PFSK-1 (cell line): ENCODE measurements around the gene MAPK1.

Source experiments
- FOXP2 ChIP-seq: optimal IDR thresholded peaks from 2 replicates; pipeline ENCODE3; 2011; ENCODE audit warnings: borderline replicate concordance, control low read depth, inconsistent platforms; ENCODE audit not compliant: insufficient read depth; ENCODE audit errors: extremely low read length, extremely low read depth
- POLR2AphosphoS5 ChIP-seq: IDR thresholded peaks from 2 replicates; pipeline ENCODE4 v1.6.1; 2012; ENCODE audit warnings: low read depth, mild to moderate bottlenecking, control low read depth, low read length, moderate library complexity
- REST ChIP-seq, 2 experiments: IDR thresholded peaks; 2 replicates each; pipeline versions ENCODE4 v1.6.1 to v1.8.0; 2011 to 2012; ENCODE audit warnings: low read depth in 2 of 2, low read length in 2 of 2, control low read depth in 1 of 2, inconsistent platforms in 1 of 2, mild to moderate bottlenecking in 1 of 2, moderate library complexity in 1 of 2; ENCODE audit not compliant: insufficient read depth in 1 of 2
- SIN3A ChIP-seq: IDR thresholded peaks from 2 replicates; pipeline ENCODE4 v1.6.1; 2012; ENCODE audit warnings: mild to moderate bottlenecking, low read length, moderate library complexity, borderline replicate concordance; ENCODE audit not compliant: insufficient read depth
- TAF1 ChIP-seq: IDR thresholded peaks from 2 replicates; pipeline ENCODE4 v1.6.1; 2012; ENCODE audit warnings: low read length, control low read depth, borderline replicate concordance; ENCODE audit not compliant: insufficient read depth

Gene MAPK1

GRCh38 chr22:21771631-21771976 lies 95.8 kb downstream of the MAPK1 start:
- TF ChIP-seq FOXP2 (no peak), TAF1 (no peak), POLR2AphosphoS5 (no peak), SIN3A (no peak), REST (IDR thresholded peaks at IDR 0.05; ENCODE audit: insufficient read depth in 1 of 2, low read depth in 2 of 2, low read length in 2 of 2) (no peak)

DNA sequence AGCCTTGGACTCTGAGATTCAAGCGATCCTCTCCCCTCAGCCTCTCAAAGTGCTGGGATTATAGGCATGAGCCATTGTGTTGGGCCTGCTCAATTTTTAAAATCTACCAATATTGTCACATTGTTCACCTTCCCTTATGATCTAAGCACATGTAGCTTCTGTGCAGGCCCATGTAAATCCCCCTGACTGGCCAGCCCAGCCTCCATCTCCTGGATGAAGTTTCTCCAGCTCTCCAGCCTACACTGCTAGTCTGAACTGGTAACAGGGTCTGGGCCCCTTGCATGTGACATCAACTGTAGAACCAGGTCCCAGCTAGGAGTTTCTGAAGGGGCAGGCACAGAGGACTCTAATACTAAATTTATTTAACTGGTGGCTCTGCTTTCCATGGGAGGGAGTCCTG lies 99.0 kb downstream of the MAPK1 start:
- TF ChIP-seq REST (IDR thresholded peaks at IDR 0.05; ENCODE audit: insufficient read depth in 1 of 2, low read depth in 2 of 2, low read length in 2 of 2) (no peak), FOXP2 (no peak), SIN3A (no peak), POLR2AphosphoS5 (no peak), TAF1 (no peak)

DNA sequence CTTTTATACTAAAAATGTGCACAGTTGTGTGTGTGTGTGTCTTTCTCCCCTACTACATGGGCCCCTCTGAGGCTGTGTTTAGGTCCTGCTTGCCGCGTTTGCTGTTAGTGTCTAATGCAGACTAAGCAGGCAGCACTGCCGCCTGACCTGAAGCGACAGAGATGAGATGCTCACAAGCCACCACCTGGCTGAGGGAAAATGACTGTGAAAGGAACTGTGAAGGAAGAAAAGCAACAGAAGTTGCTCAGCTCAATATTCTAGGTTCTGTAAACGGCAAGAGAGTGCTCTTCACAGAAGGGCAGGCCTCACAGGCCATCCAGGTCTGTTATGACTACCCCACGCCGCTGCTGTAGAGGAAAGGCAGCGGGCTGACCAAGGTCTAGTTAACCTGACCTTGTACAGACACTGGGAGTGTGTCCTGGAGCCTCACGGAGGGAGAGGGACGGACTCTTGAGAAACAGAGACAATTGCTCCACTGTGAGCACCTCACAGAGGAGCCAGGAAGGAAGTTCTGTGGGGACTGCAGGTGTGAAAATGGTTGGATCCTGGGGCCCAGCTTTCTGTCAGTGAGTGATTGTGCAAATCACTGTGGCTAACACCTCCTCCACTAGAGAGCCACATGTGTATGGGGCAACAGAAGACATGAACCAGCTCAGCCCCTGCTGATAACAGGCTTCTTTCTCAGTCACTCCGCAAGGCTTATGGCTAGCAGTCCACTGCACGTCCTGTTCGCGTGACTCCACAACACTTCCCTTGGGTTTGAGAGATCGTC lies 100.6 kb downstream of the MAPK1 start:
- TF ChIP-seq REST (IDR thresholded peaks at IDR 0.05; ENCODE audit: insufficient read depth in 1 of 2, low read depth in 2 of 2, low read length in 2 of 2), result no peak
- no peak for TF ChIP-seq FOXP2
- no peak for TF ChIP-seq SIN3A
- TF ChIP-seq POLR2AphosphoS5, result no peak
- TF ChIP-seq TAF1, result no peak

DNA sequence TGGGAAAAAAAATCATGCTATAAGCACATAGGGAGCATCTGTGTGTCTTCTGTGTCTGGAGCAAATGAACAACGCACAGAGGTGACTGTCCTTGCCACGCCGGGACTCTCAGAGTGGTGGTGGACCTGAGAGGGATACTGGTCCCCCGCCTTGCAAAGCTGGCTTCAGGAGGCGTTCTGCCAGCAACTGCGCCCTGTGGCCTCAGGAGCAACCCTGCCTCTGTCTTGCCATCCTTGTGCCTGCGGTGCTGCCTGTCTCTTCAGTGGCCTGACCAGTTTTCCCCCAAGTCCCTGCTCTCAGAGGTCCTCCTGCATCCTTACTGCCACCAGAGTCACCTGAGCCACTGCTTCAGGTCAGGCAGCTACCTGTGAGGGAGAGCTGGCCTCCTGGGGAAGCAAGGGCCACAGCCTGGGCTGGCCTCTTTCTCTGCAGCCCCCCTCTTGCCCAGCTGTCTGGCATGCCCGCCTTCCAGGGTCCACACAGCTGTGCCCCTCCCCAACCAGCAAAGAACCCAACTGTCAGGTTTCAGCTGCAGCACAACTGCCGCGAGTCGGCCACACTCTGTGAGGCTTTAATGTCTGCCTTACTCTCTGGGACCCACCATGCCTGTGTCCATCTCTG lies 101.4 kb downstream of the MAPK1 start:
- TF ChIP-seq TAF1, result no peak
- no peak for TF ChIP-seq FOXP2
- no peak for TF ChIP-seq REST (IDR thresholded peaks at IDR 0.05; ENCODE audit: insufficient read depth in 1 of 2, low read depth in 2 of 2, low read length in 2 of 2)
- no peak for TF ChIP-seq POLR2AphosphoS5
- TF ChIP-seq SIN3A, result no peak
